GM23338 (cell line): Measurements from ENCODE around the gene SULF2. TPM values are rescaled to one million over a fixed set of nuclear protein-coding genes. Genes with fewer than 3 reads are reported as not detected.

Source experiments
- ATAC-seq: fragments of 200-7000 bp; cut with Tn5 transposase; 3 replicates; pipeline ENCODE4 v1.9.1; 2020
- DNase-seq: peaks from one replicate; pipeline ENCODE4 v3.0.0-alpha.2; 2015; ENCODE audit warnings: low spot score
- H2AFZ ChIP-seq: fragments of 200-600 bp; sonication (generic); 2 replicates; pipeline ENCODE4 v1.8.0; 2016; ENCODE audit warnings: antibody characterized with exemption, mild to moderate bottlenecking, moderate library complexity
- H3F3A ChIP-seq: fragments of 200-600 bp; sonication (generic); replicated peaks from 2 replicates; pipeline ENCODE4 v1.8.0; 2017; ENCODE audit warnings: antibody characterized with exemption, mixed run types, low read depth
- H3K27ac ChIP-seq: fragments of 200-600 bp; sonication (generic); 2 replicates; pipeline ENCODE4 v1.6.1; 2016; ENCODE audit warnings: low read depth
- H3K27me3 ChIP-seq: fragments of 200-600 bp; sonication (generic); 2 replicates; pipeline ENCODE4 v1.8.0; 2016; ENCODE audit warnings: mild to moderate bottlenecking, mixed run types, moderate library complexity; ENCODE audit not compliant: insufficient read depth
- H3K36me3 ChIP-seq: fragments of 200-600 bp; sonication (generic); 2 replicates; pipeline ENCODE4 v1.8.0; 2016; ENCODE audit warnings: mild to moderate bottlenecking; ENCODE audit not compliant: insufficient read depth
- H3K4me1 ChIP-seq: fragments of 200-600 bp; sonication (generic); 2 replicates; pipeline ENCODE4 v1.8.0; 2016; ENCODE audit warnings: mild to moderate bottlenecking, moderate library complexity; ENCODE audit not compliant: insufficient read depth
- H3K4me2 ChIP-seq: fragments of 200-600 bp; sonication (generic); 2 replicates; pipeline ENCODE4 v1.7.1; 2017; ENCODE audit warnings: mixed run types
- H3K4me3 ChIP-seq: fragments of 200-600 bp; sonication (generic); 2 replicates; pipeline ENCODE4 v1.6.1; 2016; ENCODE audit warnings: mixed run types
- H3K79me2 ChIP-seq: fragments of 200-600 bp; sonication (generic); replicated peaks from 2 replicates; pipeline ENCODE4 v1.8.0; 2017; ENCODE audit warnings: mild to moderate bottlenecking; ENCODE audit not compliant: insufficient read depth
- H3K9me2 ChIP-seq: fragments of 200-600 bp; sonication (generic); 2 replicates; pipeline ENCODE4 v1.8.0; 2017; ENCODE audit not compliant: insufficient read depth
- H4K20me1 ChIP-seq: fragments of 200-600 bp; sonication (generic); replicated peaks from 2 replicates; pipeline ENCODE4 v1.8.0; 2017; ENCODE audit warnings: mild to moderate bottlenecking; ENCODE audit not compliant: insufficient read depth
- H3K27ac Mint-ChIP-seq: 2 replicates; pipeline ENCODE4 v1.8.0; 2020; ENCODE audit warnings: inconsistent platforms, mild to moderate bottlenecking, moderate library complexity, mixed read lengths
- H3K27me3 Mint-ChIP-seq: 3 replicates; pipeline ENCODE4 v1.8.0; 2022; ENCODE audit warnings: low read depth, mild to moderate bottlenecking, moderate library complexity, mixed read lengths, inconsistent platforms; ENCODE audit not compliant: insufficient read depth, poor library complexity
- H3K36me3 Mint-ChIP-seq: 3 replicates; pipeline ENCODE4 v1.8.0; 2021; ENCODE audit warnings: low read depth, mild to moderate bottlenecking, inconsistent platforms, moderate library complexity, mixed read lengths
- H3K4me1 Mint-ChIP-seq: 3 replicates; pipeline ENCODE4 v1.8.0; 2020; ENCODE audit warnings: mild to moderate bottlenecking, inconsistent platforms, mixed read lengths
- H3K4me3 Mint-ChIP-seq: 3 replicates; pipeline ENCODE4 v1.8.0; 2021; ENCODE audit warnings: moderate library complexity, mild to moderate bottlenecking, inconsistent platforms, mixed read lengths
- H3K9me3 Mint-ChIP-seq: 3 replicates; pipeline ENCODE4 v1.8.0; 2020; ENCODE audit warnings: moderate library complexity, mild to moderate bottlenecking, inconsistent platforms, mixed read lengths
- CREB1 ChIP-seq: fragments of 250-450 bp; sonication (Bioruptor Pico); IDR thresholded peaks from 2 replicates; pipeline ENCODE4 v1.5.0; 2020; ENCODE audit warnings: low read depth, mild to moderate bottlenecking, moderate library complexity
- JUNB ChIP-seq: IDR thresholded peaks from one replicate; pipeline ENCODE4 v1.6.1; 2016; ENCODE audit warnings: antibody characterized with exemption; ENCODE audit not compliant: unreplicated experiment
- NANOG ChIP-seq: IDR thresholded peaks from 2 replicates; pipeline ENCODE4 v1.6.1; 2016; ENCODE audit warnings: antibody characterized with exemption, borderline replicate concordance
- POLR2AphosphoS5 ChIP-seq: IDR thresholded peaks from 2 replicates; pipeline ENCODE4 v1.6.1; 2016; ENCODE audit warnings: antibody characterized with exemption, low read depth
- STAT1 ChIP-seq: IDR thresholded peaks from one replicate; pipeline ENCODE4 v1.6.1; 2016; ENCODE audit warnings: antibody characterized with exemption; ENCODE audit not compliant: unreplicated experiment
- ZNF114 ChIP-seq: fragments of 250-450 bp; sonication (Bioruptor Pico); IDR thresholded peaks from 2 replicates; pipeline ENCODE4 v1.5.0; 2020; ENCODE audit warnings: mild to moderate bottlenecking, moderate library complexity
- polyA plus RNA-seq: library from polyadenylated mRNA; unstranded; fragments of >200 nt; fragmentation: Nextera tagmentation; extraction: Ambion mirVana; gene quantifications from 2 replicates; pipeline ENCODE4 v1.2.1, GENCODE V29; 2016
- total RNA-seq: library from RNA; depleted of rRNA; stranded (reverse); fragments of >200 nt; shearing (Covaris generic); gene quantifications from 2 replicates; pipeline ENCODE4 v1.2.3, GENCODE V29; 2014
- TF ChIP-seq, protein P1 (sequence below), 2 experiments: fragments of 200-600 bp in 1 of 2; sonication (generic) in 1 of 2; conservative IDR thresholded peaks; 2 replicates each; pipeline versions ENCODE4 v1.5.1 to v1.6.1; 2016 to 2017; ENCODE audit warnings: antibody characterized with exemption in 2 of 2, low read depth in 2 of 2, mild to moderate bottlenecking in 2 of 2, moderate library complexity in 1 of 2
- TF ChIP-seq, protein P2 (sequence below): IDR thresholded peaks from 2 replicates; pipeline ENCODE4 v1.6.1; 2016; ENCODE audit warnings: antibody characterized with exemption
- TF ChIP-seq, protein P3 (sequence below): fragments of 250-450 bp; sonication (Bioruptor Pico); IDR thresholded peaks from 2 replicates; pipeline ENCODE4 v1.5.0; 2020; ENCODE audit warnings: mild to moderate bottlenecking, moderate library complexity

The SULF2 gene
- total and polyA plus RNA-seq, 2 experiments from 2014 or later, result 9.5 to 20.7 TPM

DNA sequence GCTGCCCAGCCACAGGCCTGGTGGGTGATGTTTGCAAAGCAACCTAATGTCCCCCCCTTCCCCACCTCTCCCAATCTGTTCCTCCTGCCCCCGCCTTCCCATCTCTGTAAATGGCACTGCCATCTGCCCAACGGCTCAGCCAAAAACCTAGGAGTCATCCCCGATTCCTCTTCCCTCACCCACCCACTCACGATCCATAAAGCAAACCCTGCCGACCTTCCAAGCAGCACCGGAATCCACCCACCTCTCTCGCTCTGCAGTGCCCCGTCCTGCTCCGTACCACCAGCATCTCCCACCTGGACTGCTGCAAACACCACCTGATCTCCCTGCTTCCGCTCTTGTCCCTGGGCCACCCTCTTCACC lies 37.6 kb downstream of the SULF2 start (continued):
- TF ChIP-seq, protein P1, sequence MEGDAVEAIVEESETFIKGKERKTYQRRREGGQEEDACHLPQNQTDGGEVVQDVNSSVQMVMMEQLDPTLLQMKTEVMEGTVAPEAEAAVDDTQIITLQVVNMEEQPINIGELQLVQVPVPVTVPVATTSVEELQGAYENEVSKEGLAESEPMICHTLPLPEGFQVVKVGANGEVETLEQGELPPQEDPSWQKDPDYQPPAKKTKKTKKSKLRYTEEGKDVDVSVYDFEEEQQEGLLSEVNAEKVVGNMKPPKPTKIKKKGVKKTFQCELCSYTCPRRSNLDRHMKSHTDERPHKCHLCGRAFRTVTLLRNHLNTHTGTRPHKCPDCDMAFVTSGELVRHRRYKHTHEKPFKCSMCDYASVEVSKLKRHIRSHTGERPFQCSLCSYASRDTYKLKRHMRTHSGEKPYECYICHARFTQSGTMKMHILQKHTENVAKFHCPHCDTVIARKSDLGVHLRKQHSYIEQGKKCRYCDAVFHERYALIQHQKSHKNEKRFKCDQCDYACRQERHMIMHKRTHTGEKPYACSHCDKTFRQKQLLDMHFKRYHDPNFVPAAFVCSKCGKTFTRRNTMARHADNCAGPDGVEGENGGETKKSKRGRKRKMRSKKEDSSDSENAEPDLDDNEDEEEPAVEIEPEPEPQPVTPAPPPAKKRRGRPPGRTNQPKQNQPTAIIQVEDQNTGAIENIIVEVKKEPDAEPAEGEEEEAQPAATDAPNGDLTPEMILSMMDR (conservative IDR thresholded peaks at IDR 0.05; ENCODE audit: low read depth in 2 of 2), result no peak
- no peak for TF ChIP-seq STAT1
- TF ChIP-seq, protein P2, sequence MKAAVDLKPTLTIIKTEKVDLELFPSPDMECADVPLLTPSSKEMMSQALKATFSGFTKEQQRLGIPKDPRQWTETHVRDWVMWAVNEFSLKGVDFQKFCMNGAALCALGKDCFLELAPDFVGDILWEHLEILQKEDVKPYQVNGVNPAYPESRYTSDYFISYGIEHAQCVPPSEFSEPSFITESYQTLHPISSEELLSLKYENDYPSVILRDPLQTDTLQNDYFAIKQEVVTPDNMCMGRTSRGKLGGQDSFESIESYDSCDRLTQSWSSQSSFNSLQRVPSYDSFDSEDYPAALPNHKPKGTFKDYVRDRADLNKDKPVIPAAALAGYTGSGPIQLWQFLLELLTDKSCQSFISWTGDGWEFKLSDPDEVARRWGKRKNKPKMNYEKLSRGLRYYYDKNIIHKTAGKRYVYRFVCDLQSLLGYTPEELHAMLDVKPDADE, result no peak

DNA sequence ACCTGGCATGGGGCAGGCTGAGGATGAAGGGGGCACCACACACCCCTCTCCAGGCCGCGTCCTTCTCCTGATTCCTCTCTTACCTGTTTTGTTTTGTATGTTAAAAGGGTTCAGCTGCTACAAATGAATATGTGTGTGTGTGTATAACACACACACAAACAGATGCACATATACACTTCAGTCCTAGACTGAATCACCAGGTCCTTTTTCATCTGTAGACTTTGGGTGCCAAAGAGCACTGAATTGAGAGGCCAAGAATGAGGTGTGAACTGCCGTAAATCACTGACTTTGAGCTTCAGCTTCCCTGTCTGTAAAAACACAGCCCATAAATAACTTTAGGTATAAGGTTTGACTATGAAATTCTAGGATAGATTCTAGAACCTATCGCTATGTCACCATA lies 40.5 kb downstream of the SULF2 start:
- Histone ChIP-seq H3K36me3 (no peaks in the 10 kb centered on the region), H3K4me1 (no peaks in the 10 kb centered on the region), H4K20me1 (no peaks in the 10 kb centered on the region), H3K27me3 (no peaks in the 10 kb centered on the region), H3K4me2 (no peak overlapping the region), H3K4me3 (no peak overlapping the region), H3K27ac (no peak overlapping the region), H2AFZ (no peak overlapping the region), H3K9me2 (no peaks in the 10 kb centered on the region), H3K79me2 (no peaks in the 10 kb centered on the region), H3F3A (no peaks in the 10 kb centered on the region)
- H3K4me3 Mint-ChIP-seq, result no peak overlapping the region
- no peak overlapping the region for H3K27ac Mint-ChIP-seq
- H3K4me1 Mint-ChIP-seq, result peaks cover 9% of the 10 kb centered on the region
- DNase-seq, result no peak
- H3K36me3 Mint-ChIP-seq, result no peaks in the 10 kb centered on the region; the same call in 2 of the 3 replicates
- H3K9me3 Mint-ChIP-seq, result no peaks in the 10 kb centered on the region
- no peak for ATAC-seq
- peaks cover 3% of the 10 kb centered on the region for H3K27me3 Mint-ChIP-seq
- TF ChIP-seq, protein P3, sequence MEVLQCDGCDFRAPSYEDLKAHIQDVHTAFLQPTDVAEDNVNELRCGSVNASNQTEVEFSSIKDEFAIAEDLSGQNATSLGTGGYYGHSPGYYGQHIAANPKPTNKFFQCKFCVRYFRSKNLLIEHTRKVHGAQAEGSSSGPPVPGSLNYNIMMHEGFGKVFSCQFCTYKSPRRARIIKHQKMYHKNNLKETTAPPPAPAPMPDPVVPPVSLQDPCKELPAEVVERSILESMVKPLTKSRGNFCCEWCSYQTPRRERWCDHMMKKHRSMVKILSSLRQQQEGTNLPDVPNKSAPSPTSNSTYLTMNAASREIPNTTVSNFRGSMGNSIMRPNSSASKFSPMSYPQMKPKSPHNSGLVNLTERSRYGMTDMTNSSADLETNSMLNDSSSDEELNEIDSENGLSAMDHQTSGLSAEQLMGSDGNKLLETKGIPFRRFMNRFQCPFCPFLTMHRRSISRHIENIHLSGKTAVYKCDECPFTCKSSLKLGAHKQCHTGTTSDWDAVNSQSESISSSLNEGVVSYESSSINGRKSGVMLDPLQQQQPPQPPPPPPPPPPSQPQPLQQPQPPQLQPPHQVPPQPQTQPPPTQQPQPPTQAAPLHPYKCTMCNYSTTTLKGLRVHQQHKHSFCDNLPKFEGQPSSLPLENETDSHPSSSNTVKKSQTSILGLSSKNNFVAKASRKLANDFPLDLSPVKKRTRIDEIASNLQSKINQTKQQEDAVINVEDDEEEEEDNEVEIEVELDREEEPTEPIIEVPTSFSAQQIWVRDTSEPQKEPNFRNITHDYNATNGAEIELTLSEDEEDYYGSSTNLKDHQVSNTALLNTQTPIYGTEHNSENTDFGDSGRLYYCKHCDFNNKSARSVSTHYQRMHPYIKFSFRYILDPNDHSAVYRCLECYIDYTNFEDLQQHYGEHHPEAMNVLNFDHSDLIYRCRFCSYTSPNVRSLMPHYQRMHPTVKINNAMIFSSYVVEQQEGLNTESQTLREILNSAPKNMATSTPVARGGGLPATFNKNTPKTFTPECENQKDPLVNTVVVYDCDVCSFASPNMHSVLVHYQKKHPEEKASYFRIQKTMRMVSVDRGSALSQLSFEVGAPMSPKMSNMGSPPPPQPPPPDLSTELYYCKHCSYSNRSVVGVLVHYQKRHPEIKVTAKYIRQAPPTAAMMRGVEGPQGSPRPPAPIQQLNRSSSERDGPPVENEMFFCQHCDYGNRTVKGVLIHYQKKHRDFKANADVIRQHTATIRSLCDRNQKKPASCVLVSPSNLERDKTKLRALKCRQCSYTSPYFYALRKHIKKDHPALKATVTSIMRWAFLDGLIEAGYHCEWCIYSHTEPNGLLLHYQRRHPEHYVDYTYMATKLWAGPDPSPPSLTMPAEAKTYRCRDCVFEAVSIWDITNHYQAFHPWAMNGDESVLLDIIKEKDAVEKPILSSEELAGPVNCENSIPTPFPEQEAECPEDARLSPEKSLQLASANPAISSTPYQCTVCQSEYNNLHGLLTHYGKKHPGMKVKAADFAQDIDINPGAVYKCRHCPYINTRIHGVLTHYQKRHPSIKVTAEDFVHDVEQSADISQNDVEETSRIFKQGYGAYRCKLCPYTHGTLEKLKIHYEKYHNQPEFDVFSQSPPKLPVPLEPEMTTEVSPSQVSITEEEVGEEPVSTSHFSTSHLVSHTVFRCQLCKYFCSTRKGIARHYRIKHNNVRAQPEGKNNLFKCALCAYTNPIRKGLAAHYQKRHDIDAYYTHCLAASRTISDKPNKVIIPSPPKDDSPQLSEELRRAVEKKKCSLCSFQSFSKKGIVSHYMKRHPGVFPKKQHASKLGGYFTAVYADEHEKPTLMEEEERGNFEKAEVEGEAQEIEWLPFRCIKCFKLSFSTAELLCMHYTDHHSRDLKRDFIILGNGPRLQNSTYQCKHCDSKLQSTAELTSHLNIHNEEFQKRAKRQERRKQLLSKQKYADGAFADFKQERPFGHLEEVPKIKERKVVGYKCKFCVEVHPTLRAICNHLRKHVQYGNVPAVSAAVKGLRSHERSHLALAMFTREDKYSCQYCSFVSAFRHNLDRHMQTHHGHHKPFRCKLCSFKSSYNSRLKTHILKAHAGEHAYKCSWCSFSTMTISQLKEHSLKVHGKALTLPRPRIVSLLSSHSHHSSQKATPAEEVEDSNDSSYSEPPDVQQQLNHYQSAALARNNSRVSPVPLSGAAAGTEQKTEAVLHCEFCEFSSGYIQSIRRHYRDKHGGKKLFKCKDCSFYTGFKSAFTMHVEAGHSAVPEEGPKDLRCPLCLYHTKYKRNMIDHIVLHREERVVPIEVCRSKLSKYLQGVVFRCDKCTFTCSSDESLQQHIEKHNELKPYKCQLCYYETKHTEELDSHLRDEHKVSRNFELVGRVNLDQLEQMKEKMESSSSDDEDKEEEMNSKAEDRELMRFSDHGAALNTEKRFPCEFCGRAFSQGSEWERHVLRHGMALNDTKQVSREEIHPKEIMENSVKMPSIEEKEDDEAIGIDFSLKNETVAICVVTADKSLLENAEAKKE, result no peak
- TF ChIP-seq NANOG (no peak), JUNB (no peak), CREB1 (CRISPR knock-in tag) (no peak), POLR2AphosphoS5 (no peak), ZNF114 (CRISPR knock-in tag) (no peak)
- TF ChIP-seq, protein P1 (conservative IDR thresholded peaks at IDR 0.05; ENCODE audit: low read depth in 2 of 2), result no peak
- TF ChIP-seq, protein P2, result no peak
